HepG2 (cell line): ENCODE results near the gene AUTS2.

Source experiments
- CREM ChIP-seq, 2 experiments: sonication (generic) in 1 of 2; formaldehyde crosslinking in 1 of 2; IDR thresholded peaks; 2 replicates each; pipeline versions ENCODE4 v1.4.0 to v1.6.1; 2016 to 2020; ENCODE audit warnings: antibody characterized with exemption in 1 of 2, mild to moderate bottlenecking in 1 of 2, missing genetic modification reagents in 1 of 2
- GTF3A ChIP-seq: sonication (generic); formaldehyde crosslinking; conservative IDR thresholded peaks from 2 replicates; pipeline ENCODE4 v1.4.0; 2020; ENCODE audit warnings: mild to moderate bottlenecking, missing genetic modification reagents
- POLR2A ChIP-seq, 2 experiments: IDR thresholded peaks; 2 replicates each; pipeline ENCODE4 v1.6.1; 2011; ENCODE audit warnings: low read depth in 2 of 2, low read length in 2 of 2, mild to moderate bottlenecking in 1 of 2, moderate library complexity in 1 of 2; ENCODE audit not compliant: insufficient read depth in 1 of 2
- TAF1 ChIP-seq: sonication (generic); formaldehyde crosslinking; IDR thresholded peaks from 2 replicates; pipeline ENCODE4 v1.4.0; 2020; ENCODE audit warnings: missing genetic modification reagents
- ZNF253 ChIP-seq: sonication (generic); formaldehyde crosslinking; IDR thresholded peaks from 2 replicates; pipeline ENCODE4 v1.8.0; 2022; ENCODE audit warnings: mild to moderate bottlenecking, missing genetic modification reagents, borderline replicate concordance
- ZNF264 ChIP-seq: sonication (generic); formaldehyde crosslinking; IDR thresholded peaks from 2 replicates; pipeline ENCODE4 v1.4.0; 2020; ENCODE audit warnings: missing genetic modification reagents
- TF ChIP-seq, protein P1 (sequence below): IDR thresholded peaks from 2 replicates; pipeline ENCODE4 v1.6.1; 2016; ENCODE audit warnings: low read depth, missing genetic modification reagents, missing compliant biosample characterization

GRCh38 chr7:70466725-70467364, 868.6 kb downstream of the AUTS2 start:
- TF ChIP-seq, protein P1, sequence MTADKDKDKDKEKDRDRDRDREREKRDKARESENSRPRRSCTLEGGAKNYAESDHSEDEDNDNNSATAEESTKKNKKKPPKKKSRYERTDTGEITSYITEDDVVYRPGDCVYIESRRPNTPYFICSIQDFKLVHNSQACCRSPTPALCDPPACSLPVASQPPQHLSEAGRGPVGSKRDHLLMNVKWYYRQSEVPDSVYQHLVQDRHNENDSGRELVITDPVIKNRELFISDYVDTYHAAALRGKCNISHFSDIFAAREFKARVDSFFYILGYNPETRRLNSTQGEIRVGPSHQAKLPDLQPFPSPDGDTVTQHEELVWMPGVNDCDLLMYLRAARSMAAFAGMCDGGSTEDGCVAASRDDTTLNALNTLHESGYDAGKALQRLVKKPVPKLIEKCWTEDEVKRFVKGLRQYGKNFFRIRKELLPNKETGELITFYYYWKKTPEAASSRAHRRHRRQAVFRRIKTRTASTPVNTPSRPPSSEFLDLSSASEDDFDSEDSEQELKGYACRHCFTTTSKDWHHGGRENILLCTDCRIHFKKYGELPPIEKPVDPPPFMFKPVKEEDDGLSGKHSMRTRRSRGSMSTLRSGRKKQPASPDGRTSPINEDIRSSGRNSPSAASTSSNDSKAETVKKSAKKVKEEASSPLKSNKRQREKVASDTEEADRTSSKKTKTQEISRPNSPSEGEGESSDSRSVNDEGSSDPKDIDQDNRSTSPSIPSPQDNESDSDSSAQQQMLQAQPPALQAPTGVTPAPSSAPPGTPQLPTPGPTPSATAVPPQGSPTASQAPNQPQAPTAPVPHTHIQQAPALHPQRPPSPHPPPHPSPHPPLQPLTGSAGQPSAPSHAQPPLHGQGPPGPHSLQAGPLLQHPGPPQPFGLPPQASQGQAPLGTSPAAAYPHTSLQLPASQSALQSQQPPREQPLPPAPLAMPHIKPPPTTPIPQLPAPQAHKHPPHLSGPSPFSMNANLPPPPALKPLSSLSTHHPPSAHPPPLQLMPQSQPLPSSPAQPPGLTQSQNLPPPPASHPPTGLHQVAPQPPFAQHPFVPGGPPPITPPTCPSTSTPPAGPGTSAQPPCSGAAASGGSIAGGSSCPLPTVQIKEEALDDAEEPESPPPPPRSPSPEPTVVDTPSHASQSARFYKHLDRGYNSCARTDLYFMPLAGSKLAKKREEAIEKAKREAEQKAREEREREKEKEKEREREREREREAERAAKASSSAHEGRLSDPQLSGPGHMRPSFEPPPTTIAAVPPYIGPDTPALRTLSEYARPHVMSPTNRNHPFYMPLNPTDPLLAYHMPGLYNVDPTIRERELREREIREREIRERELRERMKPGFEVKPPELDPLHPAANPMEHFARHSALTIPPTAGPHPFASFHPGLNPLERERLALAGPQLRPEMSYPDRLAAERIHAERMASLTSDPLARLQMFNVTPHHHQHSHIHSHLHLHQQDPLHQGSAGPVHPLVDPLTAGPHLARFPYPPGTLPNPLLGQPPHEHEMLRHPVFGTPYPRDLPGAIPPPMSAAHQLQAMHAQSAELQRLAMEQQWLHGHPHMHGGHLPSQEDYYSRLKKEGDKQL: no peak
- no peak for TF ChIP-seq ZNF253 (CRISPR knock-in tag)
- TF ChIP-seq TAF1 (CRISPR knock-in tag): no peak
- no peak for TF ChIP-seq CREM (IDR thresholded peaks at IDR 0.05)
- TF ChIP-seq CREM (CRISPR knock-in tag; IDR thresholded peaks at IDR 0.05): no peak
- no peak for TF ChIP-seq POLR2A (IDR thresholded peaks at IDR 0.05; ENCODE audit: insufficient read depth in 1 of 2, low read depth in 2 of 2, low read length in 2 of 2)
- no peak for TF ChIP-seq GTF3A (CRISPR knock-in tag)
- no peak for TF ChIP-seq ZNF264 (CRISPR knock-in tag)
